HepG2 (cell line): ENCODE data around the gene IARS2. TPM values are rescaled to one million over a fixed set of nuclear protein-coding genes. Genes with fewer than 3 reads are reported as not detected.
A peak's percentile ranks its signal among the peaks of the same experiment; 100 is the strongest.

Experiments
- ATAC-seq: fragments of 200-7000 bp; cut with Tn5 transposase; 3 replicates; pipeline ENCODE4 v1.9.1; 2020; ENCODE audit warnings: mild to moderate bottlenecking, moderate library complexity
- BruUV-seq: library from RNA; stranded (reverse); fragments of 400-500 nt; replicated peaks from 2 replicates; lab custom pipeline; 2021; lab: Mats Ljungman, UMichigan
- CTCF ChIA-PET: fragments of 300-600 bp; formaldehyde crosslinking; extraction: SDS; loops from one replicate; lab custom pipeline; 2021; ENCODE audit warnings: low total read pairs, inconsistent platforms, low intra/inter-chr PET ratio; lab: Yijun Ruan, JAX
- POLR2A ChIA-PET: fragments of 350-600 bp; sonication (Branson Sonifier 250); formaldehyde crosslinking; loops from one replicate; lab custom pipeline; 2020; ENCODE audit warnings: antibody characterized with exemption, inconsistent platforms; lab: Yijun Ruan, JAX
- DNase-seq: peaks from one replicate; pipeline ENCODE4 v3.0.0-alpha.2; 2015; ENCODE audit warnings: low spot score
- FAIRE-seq: peaks from 3 replicates; lab custom pipeline; 2011; peaks lifted over from hg19 to GRCh38; lab: Jason Lieb, UNC
- H2AFZ ChIP-seq: one replicate; pipeline ENCODE4 v1.6.1; 2011; ENCODE audit warnings: low read length, inconsistent platforms
- H3K27ac ChIP-seq: fragments of 300-600 bp; 3 replicates; pipeline ENCODE4 v1.8.0; 2011; ENCODE audit warnings: mixed run types, mild to moderate bottlenecking, mixed read lengths, low read length, inconsistent platforms; ENCODE audit not compliant: insufficient read depth; ENCODE audit errors: extremely low read length
- H3K27me3 ChIP-seq, 2 experiments: fragments of 200-600 bp in 1 of 2; 2 replicates in 1 of 2; 3 replicates in 1 of 2; pipeline versions ENCODE4 v1.6.0 to v1.8.0; 2011; ENCODE audit warnings: low read length in 2 of 2, mild to moderate bottlenecking in 2 of 2, moderate library complexity in 2 of 2, inconsistent platforms in 1 of 2; ENCODE audit not compliant: insufficient read depth in 2 of 2, control insufficient read depth in 1 of 2
- H3K36me3 ChIP-seq, 2 experiments: fragments of 200-600 bp in 1 of 2; replicated peaks in 1 of 2; 2 replicates in 1 of 2; 3 replicates in 1 of 2; pipeline versions ENCODE4 v1.5.1 to v1.8.0; 2011; ENCODE audit warnings: low read length in 2 of 2, inconsistent platforms in 1 of 2; ENCODE audit not compliant: insufficient read depth in 2 of 2, control insufficient read depth in 1 of 2
- H3K4me1 ChIP-seq: 2 replicates; pipeline ENCODE4 v1.5.1; 2012; ENCODE audit warnings: low read length, inconsistent platforms; ENCODE audit not compliant: insufficient read depth
- H3K4me2 ChIP-seq: 2 replicates; pipeline ENCODE4 v1.6.0; 2011; ENCODE audit warnings: low read depth, low read length, inconsistent platforms
- H3K4me3 ChIP-seq, 3 experiments: fragments of 200-600 bp in 1 of 3; sonication (generic), shearing (Covaris generic) in 1 of 3; replicated peaks in 1 of 3; 2 replicates each; pipeline ENCODE4 v1.5.1; 2011 to 2016; ENCODE audit warnings: low read length in 3 of 3, inconsistent platforms in 2 of 3, low read depth in 2 of 3, mild to moderate bottlenecking in 2 of 3, control low read depth in 1 of 3, mixed read lengths in 1 of 3; ENCODE audit not compliant: insufficient read depth in 1 of 3
- H3K79me2 ChIP-seq: one replicate; pipeline ENCODE4 v1.6.1; 2011; ENCODE audit warnings: low read length, inconsistent platforms; ENCODE audit not compliant: insufficient read depth
- H3K9ac ChIP-seq: 2 replicates; pipeline ENCODE4 v1.6.0; 2011; ENCODE audit warnings: mild to moderate bottlenecking, low read depth, low read length, inconsistent platforms; ENCODE audit not compliant: insufficient read depth
- H3K9me3 ChIP-seq: 2 replicates; pipeline ENCODE4 v1.5.1; 2012; ENCODE audit warnings: mild to moderate bottlenecking, low read length
- H4K20me1 ChIP-seq: 2 replicates; pipeline ENCODE4 v1.6.0; 2011; ENCODE audit warnings: inconsistent platforms, mild to moderate bottlenecking, low read length, moderate library complexity; ENCODE audit not compliant: insufficient read depth
- PLSCR1 ChIP-seq: sonication (generic); formaldehyde crosslinking; IDR thresholded peaks from 2 replicates; pipeline ENCODE4 v1.5.0; 2020; ENCODE audit warnings: missing genetic modification reagents, mild to moderate bottlenecking, borderline replicate concordance
- STAG1 ChIP-seq: sonication (generic); formaldehyde crosslinking; IDR thresholded peaks from 2 replicates; pipeline ENCODE4 v1.4.0; 2020; ENCODE audit warnings: missing genetic modification reagents
- ZNF207 ChIP-seq: fragments of 450-650 bp; IDR thresholded peaks from 2 replicates; pipeline ENCODE4 v1.6.1; 2016; ENCODE audit warnings: antibody characterized with exemption, borderline replicate concordance
- WGBS: methylation state at CpG from one replicate; pipeline ENCODE4 v1.1.6; 2017; ENCODE audit warnings: low lambda C conversion rate; 5-methylcytosine and 5-hydroxymethylcytosine counted together
- in situ Hi-C: cut with HindIII; loops from 2 replicates; pipeline ENCODE4 v1.10.0; 2017; ENCODE audit warnings: low pct_unique_long_range_greater_than_20kb; ENCODE audit not compliant: extremely low pct_ligation_motif_present
- intact Hi-C: fragments of 100-400 bp; cut with micrococcal nuclease; formaldehyde crosslinking; loops from one replicate; pipeline ENCODE4 v1.10.0; 2022; ENCODE audit not compliant: unreplicated experiment
- polyA plus RNA-seq, 8 experiments: library from polyadenylated mRNA; depleted of rRNA in 3 of 8; stranded (reverse) in 7 of 8; unstranded in 1 of 8; fragments of >200 nt; fragmentation: Illumina TruSeq in 4 of 8; extraction: Trizol in 4 of 8; gene quantifications; 2 replicates each; pipeline versions ENCODE4 v1.2.1 to v1.2.3, GENCODE V29; 2011 to 2016; ENCODE audit warnings: low read depth in 4 of 8, missing spikeins in 1 of 8, mixed read lengths in 1 of 8; ENCODE audit not compliant: insufficient read depth in 1 of 8
- total RNA-seq, 5 experiments: library from RNA; depleted of rRNA; stranded (reverse); fragments of >200 nt; fragmentation: Illumina TruSeq; extraction: Trizol; gene quantifications; 2 replicates each; pipeline ENCODE4 v1.2.3, GENCODE V29; 2016; ENCODE audit warnings: low read depth in 1 of 5
- TF ChIP-seq, protein P1 (sequence below): sonication (generic); formaldehyde crosslinking; IDR thresholded peaks from 2 replicates; pipeline ENCODE4 v1.5.0; 2020; ENCODE audit warnings: mild to moderate bottlenecking, missing genetic modification reagents, moderate library complexity
- TF ChIP-seq, protein P2 (sequence below): sonication (generic); formaldehyde crosslinking; IDR thresholded peaks from 2 replicates; pipeline ENCODE4 v1.8.0; 2022; ENCODE audit warnings: low read depth, missing genetic modification reagents

The IARS2 gene
- total and polyA plus RNA-seq, 2 of the 13 experiments (the other 11 are each of a cell fraction or from before 2014, with no cell fraction given) = 28.6 to 122 TPM

- ATAC-seq = no peak; the same call in 2 of the 3 replicates
- no TSS peak for BruUV-seq
- Histone ChIP-seq H4K20me1 (no peaks in the 10 kb centered on the region), H3K4me1 (no peaks in the 10 kb centered on the region), H2AFZ (no peak overlapping the region), H3K9ac (no peak overlapping the region), H3K27ac (no peak overlapping the region), H3K79me2 (no peaks in the 10 kb centered on the region), H3K4me2 (no peak overlapping the region), H3K36me3 (peaks cover 6 to 47% of the 10 kb centered on the region in 2 experiments), H3K9me3 (no peaks in the 10 kb centered on the region), H3K27me3 (no peaks in the 10 kb centered on the region), H3K4me3 (no peak overlapping the region)
- 96% methylated on average over 1 of the region's 1 CpG for WGBS
- FAIRE-seq = peak; percentile 15
- POLR2A ChIA-PET = no interaction called here
- peak; percentile 16 for DNase-seq
- CTCF ChIA-PET = no interaction called here
- intact Hi-C loops (no loop called here), in situ Hi-C loops (no loop called here)
- TF ChIP-seq STAG1 (CRISPR knock-in tag) (peak; percentile 35), ZNF207 (no peak), PLSCR1 (no peak)
- TF ChIP-seq, protein P1, sequence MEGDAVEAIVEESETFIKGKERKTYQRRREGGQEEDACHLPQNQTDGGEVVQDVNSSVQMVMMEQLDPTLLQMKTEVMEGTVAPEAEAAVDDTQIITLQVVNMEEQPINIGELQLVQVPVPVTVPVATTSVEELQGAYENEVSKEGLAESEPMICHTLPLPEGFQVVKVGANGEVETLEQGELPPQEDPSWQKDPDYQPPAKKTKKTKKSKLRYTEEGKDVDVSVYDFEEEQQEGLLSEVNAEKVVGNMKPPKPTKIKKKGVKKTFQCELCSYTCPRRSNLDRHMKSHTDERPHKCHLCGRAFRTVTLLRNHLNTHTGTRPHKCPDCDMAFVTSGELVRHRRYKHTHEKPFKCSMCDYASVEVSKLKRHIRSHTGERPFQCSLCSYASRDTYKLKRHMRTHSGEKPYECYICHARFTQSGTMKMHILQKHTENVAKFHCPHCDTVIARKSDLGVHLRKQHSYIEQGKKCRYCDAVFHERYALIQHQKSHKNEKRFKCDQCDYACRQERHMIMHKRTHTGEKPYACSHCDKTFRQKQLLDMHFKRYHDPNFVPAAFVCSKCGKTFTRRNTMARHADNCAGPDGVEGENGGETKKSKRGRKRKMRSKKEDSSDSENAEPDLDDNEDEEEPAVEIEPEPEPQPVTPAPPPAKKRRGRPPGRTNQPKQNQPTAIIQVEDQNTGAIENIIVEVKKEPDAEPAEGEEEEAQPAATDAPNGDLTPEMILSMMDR (CRISPR knock-in tag) = 0 out of 2 replicates have a peak, but pooled peaks have one; percentile 35
- TF ChIP-seq, protein P2, sequence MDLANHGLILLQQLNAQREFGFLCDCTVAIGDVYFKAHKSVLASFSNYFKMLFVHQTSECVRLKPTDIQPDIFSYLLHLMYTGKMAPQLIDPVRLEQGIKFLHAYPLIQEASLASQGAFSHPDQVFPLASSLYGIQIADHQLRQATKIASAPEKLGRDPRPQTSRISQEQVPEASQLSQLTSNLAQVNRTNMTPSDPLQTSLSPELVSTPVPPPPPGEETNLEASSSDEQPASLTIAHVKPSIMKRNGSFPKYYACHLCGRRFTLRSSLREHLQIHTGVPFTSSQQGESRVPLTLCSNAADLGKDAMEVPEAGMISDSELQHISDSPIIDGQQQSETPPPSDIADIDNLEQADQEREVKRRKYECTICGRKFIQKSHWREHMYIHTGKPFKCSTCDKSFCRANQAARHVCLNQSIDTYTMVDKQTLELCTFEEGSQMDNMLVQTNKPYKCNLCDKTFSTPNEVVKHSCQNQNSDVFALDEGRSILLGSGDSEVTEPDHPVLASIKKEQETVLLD = no peak
These were observed 95.9 kb downstream of the IARS2 start for GRCh38 chr1:220189750-220190347.
